WERI-Rb-1 (cell line): ENCODE data around the gene ZNF337.
"Not testable (repeated sequence)": the region's sequence is repeated elsewhere in the genome, so short reads cannot be mapped to it uniquely, and the experiment has no call there.

Experiments used
- DNase-seq: peaks from one replicate; pipeline ENCODE4 v3.0.0-alpha.2; 2020
- H3K27ac ChIP-seq: fragments of 250-450 bp; sonication (Bioruptor Pico); 2 replicates; pipeline ENCODE4 v1.5.1; 2020; ENCODE audit warnings: mild to moderate bottlenecking, moderate library complexity
- H3K27me3 ChIP-seq: fragments of 250-450 bp; sonication (Bioruptor Pico); 2 replicates; pipeline ENCODE4 v1.5.1; 2021; ENCODE audit warnings: mild to moderate bottlenecking, low read depth, moderate library complexity; ENCODE audit not compliant: insufficient read depth, severe bottlenecking
- H3K36me3 ChIP-seq: fragments of 250-450 bp; sonication (Bioruptor Pico); 2 replicates; pipeline ENCODE4 v1.5.1; 2020; ENCODE audit warnings: mild to moderate bottlenecking, moderate library complexity
- H3K4me3 ChIP-seq: 2 replicates; pipeline ENCODE4 v1.5.1; 2011; ENCODE audit warnings: low read depth, mild to moderate bottlenecking, control low read depth, low read length
- H3K9me3 ChIP-seq: fragments of 250-450 bp; sonication (Bioruptor Pico); 2 replicates; pipeline ENCODE4 v1.5.1; 2021; ENCODE audit warnings: mild to moderate bottlenecking, moderate library complexity; ENCODE audit not compliant: severe bottlenecking
- CTCF ChIP-seq: IDR thresholded peaks from 2 replicates; pipeline ENCODE4 v1.5.1; 2011; ENCODE audit warnings: low read depth, mild to moderate bottlenecking, control low read depth, inconsistent platforms, low read length

ZNF337 gene

GRCh38 chr20:25644814-25645213, 51.8 kb downstream of the ZNF337 start:
- Histone ChIP-seq H3K27me3 (no peaks in the 10 kb centered on the region), H3K36me3 (no peaks in the 10 kb centered on the region), H3K4me3 (no peak overlapping the region), H3K9me3 (no peaks in the 10 kb centered on the region), H3K27ac (no peak overlapping the region)
- DNase-seq = no peak
- no peak for TF ChIP-seq CTCF

- Histone ChIP-seq H3K4me3 (no peak overlapping the region), H3K27ac (no peak overlapping the region), H3K9me3 (no peaks in the 10 kb centered on the region), H3K27me3 (no peaks in the 10 kb centered on the region), H3K36me3 (no peaks in the 10 kb centered on the region)
- TF ChIP-seq CTCF = no peak
- DNase-seq = no peak
These were observed 52.9 kb downstream of the ZNF337 start for GRCh38 chr20:25643716-25644115.

- Histone ChIP-seq H3K36me3 (no peaks in the 10 kb centered on the region; the same call in 1 of the 2 replicates), H3K4me3 (no peak overlapping the region), H3K27me3 (no peaks in the 10 kb centered on the region), H3K9me3 (peaks cover 7% of the 10 kb centered on the region), H3K27ac (no peak overlapping the region)
- TF ChIP-seq CTCF = no peak
- DNase-seq = no peak
These were observed 59.4 kb downstream of the ZNF337 start for GRCh38 chr20:25637247-25637646.

GRCh38 chr20:25632940-25633790, 63.5 kb downstream of the ZNF337 start:
- H3K4me3 ChIP-seq = no peak overlapping the region
- no peaks in the 10 kb centered on the region for H3K27me3 ChIP-seq
- H3K27ac ChIP-seq = no peak overlapping the region
- no peaks in the 10 kb centered on the region; the same call in 1 of the 2 replicates for H3K36me3 ChIP-seq
- H3K9me3 ChIP-seq = peaks cover 7% of the 10 kb centered on the region
- no peak for DNase-seq
- no peak for TF ChIP-seq CTCF

GRCh38 chr20:25630615-25631014, 66.0 kb downstream of the ZNF337 start:
- not testable (repeated sequence) for H3K27me3 ChIP-seq, H3K4me3 ChIP-seq, H3K9me3 ChIP-seq, H3K27ac ChIP-seq, H3K36me3 ChIP-seq, DNase-seq

- no peak for DNase-seq
- no peaks in the 10 kb centered on the region for H3K27me3 ChIP-seq
- no peaks in the 10 kb centered on the region for H3K9me3 ChIP-seq
- no peak overlapping the region for H3K27ac ChIP-seq
- no peak overlapping the region for H3K4me3 ChIP-seq
- no peaks in the 10 kb centered on the region; the same call in 1 of the 2 replicates for H3K36me3 ChIP-seq
- no peak for TF ChIP-seq CTCF
These were observed 66.7 kb downstream of the ZNF337 start for GRCh38 chr20:25629816-25630499.
